ENCODE measurements around the gene SKI.

Gene SKI

DNA sequence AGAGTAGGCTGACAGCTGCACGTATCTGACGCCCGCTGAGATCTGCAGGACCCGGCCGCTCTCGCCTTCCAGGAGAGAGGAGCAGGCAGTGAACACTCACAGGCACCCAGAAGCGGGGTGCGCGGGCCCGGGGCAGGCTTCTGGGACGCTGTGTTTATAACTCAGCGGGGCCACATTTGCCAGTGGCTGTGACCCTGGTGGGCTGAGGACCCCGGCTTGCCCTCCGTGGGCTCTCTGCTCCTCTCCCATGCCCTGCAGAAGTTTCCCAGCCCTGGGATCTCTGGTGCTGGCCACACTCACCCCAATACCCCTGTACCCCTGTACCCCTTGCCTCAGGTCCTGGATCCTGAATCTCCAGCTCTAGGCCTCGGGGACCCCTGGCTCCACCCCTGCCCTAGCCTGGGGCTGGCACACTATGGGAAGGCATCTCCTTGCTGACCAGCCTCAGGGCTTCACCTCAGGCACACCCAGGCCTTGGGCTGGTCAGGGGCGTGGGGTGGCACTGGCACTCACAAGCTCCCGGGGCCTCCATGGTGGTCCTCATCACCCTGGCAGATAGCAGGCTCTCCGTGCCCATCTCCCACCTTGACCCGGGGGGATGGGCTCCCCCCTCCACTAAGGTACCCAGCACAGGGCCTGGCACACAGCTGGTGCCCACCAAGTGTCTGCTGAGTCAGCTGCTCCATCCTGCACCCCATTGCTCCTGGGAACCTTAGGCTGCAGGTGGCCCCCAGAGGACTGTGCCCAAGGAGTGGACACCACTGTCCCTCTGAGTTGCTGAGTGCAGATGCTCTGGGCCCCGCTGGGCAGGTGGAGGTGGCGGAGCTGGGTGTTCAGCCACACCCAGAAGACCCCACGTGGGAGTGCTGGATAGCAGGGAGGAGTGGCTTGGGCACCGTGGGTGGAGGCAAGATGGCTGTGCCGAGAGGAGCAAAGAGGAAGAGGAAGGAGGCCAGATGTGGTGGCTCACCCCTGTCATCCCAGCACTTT, 130.8 kb downstream of the SKI start:
- no peak for DNase-seq
